Measurements from ENCODE around the gene FPR2. TPM values are rescaled to one million over a fixed set of nuclear protein-coding genes. Genes with fewer than 3 reads are reported as not detected.

FPR2 gene
- total and polyA plus RNA-seq, 2 donors (not counting 3 experiments of a cell fraction or from before 2014, with no cell fraction given), result not detected

DNA sequence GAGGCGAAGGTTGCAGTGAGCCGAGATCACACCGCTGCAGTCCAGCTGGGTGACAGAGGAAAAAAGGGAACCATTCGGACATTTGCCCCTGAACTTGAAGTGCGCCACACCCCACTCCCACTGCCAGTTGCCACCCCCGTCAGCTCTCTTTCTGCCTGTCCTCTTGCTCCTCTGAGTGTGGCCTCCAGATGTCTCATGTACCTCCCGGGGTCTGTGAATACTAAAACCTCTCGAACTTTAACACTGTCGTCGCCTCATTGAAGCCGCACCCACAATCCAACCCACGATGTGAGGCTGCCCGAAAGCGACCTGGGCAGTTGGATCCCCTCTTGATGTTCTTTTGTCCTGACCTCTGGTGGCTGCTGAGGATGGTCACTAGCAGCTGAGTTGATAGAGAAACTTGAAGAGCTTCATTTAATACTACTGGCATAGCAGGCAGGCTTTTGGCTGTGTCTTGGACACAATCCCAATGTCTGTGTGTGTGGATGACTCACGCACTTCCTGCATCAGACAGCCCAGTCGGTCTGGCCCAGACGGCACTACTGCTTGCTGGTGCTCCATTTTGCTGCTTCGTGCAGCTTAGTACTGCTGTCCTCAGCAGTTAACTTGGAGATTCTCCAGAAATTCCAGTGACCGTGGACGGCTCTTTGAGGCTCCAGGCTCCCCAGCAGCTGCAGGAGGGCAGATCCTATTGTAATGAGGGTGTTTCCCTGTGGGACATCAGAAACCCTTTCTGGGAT is 38.2 kb downstream of the FPR2 start:
- no peak overlapping the region for H3K4me2 ChIP-seq (ENCODE audit: insufficient read depth, low read length)
- DNase-seq (ENCODE audit: low read depth, low spot score), result peak; percentile 67
- intact Hi-C loops (cut with micrococcal nuclease) (no loop called here), dilution Hi-C loops (cut with MboI; ENCODE audit: extremely low pct_ligation_motif_present, low sequenced_read_pairs) (no loop called here)
- no peak overlapping the region for H3K27ac ChIP-seq (ENCODE audit: insufficient read depth, low read depth, low read length)
- FAIRE-seq, result peak; percentile 62
- no peaks in the 10 kb centered on the region for H3K79me2 ChIP-seq (ENCODE audit: control insufficient read depth, insufficient read depth, low read length)
- no peak overlapping the region for H2AFZ ChIP-seq (ENCODE audit: low read depth, low read length)
- BruUV-seq (replicated peaks), result no TSS peak
- no peaks in the 10 kb centered on the region for H3K4me1 ChIP-seq (ENCODE audit: control insufficient read depth, extremely low read depth, insufficient read depth, low read length)
- no peaks in the 10 kb centered on the region for H4K20me1 ChIP-seq (replicated peaks; ENCODE audit: control insufficient read depth, extremely low read depth, insufficient read depth, low read length)
- no peak for TF ChIP-seq GATA2 (IDR thresholded peaks at IDR 0.05; ENCODE audit: insufficient read depth, insufficient read length, low read depth, low read length)
- TF ChIP-seq FOS (IDR thresholded peaks at IDR 0.05; ENCODE audit: borderline replicate concordance, insufficient read depth, low read length), result peak; percentile 81
- TF ChIP-seq MYC (IDR thresholded peaks at IDR 0.05; ENCODE audit: low read depth, low read length), result no peak
- no peak for TF ChIP-seq MAX (IDR thresholded peaks at IDR 0.05; ENCODE audit: insufficient read depth, insufficient read length)
- TF ChIP-seq JUN (IDR thresholded peaks at IDR 0.05; ENCODE audit: borderline replicate concordance, insufficient read depth, insufficient read length, low read depth), result peak; percentile 60
- TF ChIP-seq EZH2 (IDR thresholded peaks at IDR 0.05; ENCODE audit: borderline replicate concordance, low read depth, low read length, severe bottlenecking), result no peak
- TF ChIP-seq, protein P1, sequence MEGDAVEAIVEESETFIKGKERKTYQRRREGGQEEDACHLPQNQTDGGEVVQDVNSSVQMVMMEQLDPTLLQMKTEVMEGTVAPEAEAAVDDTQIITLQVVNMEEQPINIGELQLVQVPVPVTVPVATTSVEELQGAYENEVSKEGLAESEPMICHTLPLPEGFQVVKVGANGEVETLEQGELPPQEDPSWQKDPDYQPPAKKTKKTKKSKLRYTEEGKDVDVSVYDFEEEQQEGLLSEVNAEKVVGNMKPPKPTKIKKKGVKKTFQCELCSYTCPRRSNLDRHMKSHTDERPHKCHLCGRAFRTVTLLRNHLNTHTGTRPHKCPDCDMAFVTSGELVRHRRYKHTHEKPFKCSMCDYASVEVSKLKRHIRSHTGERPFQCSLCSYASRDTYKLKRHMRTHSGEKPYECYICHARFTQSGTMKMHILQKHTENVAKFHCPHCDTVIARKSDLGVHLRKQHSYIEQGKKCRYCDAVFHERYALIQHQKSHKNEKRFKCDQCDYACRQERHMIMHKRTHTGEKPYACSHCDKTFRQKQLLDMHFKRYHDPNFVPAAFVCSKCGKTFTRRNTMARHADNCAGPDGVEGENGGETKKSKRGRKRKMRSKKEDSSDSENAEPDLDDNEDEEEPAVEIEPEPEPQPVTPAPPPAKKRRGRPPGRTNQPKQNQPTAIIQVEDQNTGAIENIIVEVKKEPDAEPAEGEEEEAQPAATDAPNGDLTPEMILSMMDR (IDR thresholded peaks at IDR 0.05; ENCODE audit: extremely low read depth in 1 of 2, insufficient read depth in 1 of 2, low read depth in 1 of 2, low read length in 2 of 2), result no peak
- H3K27me3 ChIP-seq (ENCODE audit: control insufficient read depth in 2 of 2, insufficient read depth in 2 of 2, low read length in 2 of 2), result no peaks in the 10 kb centered on the region
- ChIA-PET CTCF (interaction anchor here (1.2 kb wide), 1 partner anchor 22 kb away, joined by 7 read pairs; no protein-coding TSS in a partner anchor), POLR2A (no interaction called here)
- no peaks in the 10 kb centered on the region for H3K36me3 ChIP-seq (ENCODE audit: control insufficient read depth in 2 of 2, extremely low read depth in 1 of 2, insufficient read depth in 2 of 2, low read length in 2 of 2)
- H3K9me1 ChIP-seq (replicated peaks; ENCODE audit: control insufficient read depth, extremely low read depth, insufficient read depth, low read length), result no peaks in the 10 kb centered on the region
- H3K4me3 ChIP-seq (replicated peaks in 1 of 3; ENCODE audit: insufficient read depth in 1 of 3, low read depth in 1 of 3, low read length in 3 of 3), result no peak overlapping the region
- H3K9me3 ChIP-seq (replicated peaks; ENCODE audit: control insufficient read depth, insufficient read depth, low read length), result no peaks in the 10 kb centered on the region
- no peak overlapping the region for H3K9ac ChIP-seq (replicated peaks; ENCODE audit: extremely low read depth, insufficient read depth, low read length)

Data from endothelial cell of umbilical vein (primary cell).